Measurements from ENCODE around the gene SAMD13. TPM values are rescaled to one million over a fixed set of nuclear protein-coding genes. Genes with fewer than 3 reads are reported as not detected.

The SAMD13 gene
- total and polyA plus RNA-seq, 2 of the 4 experiments (the other 2 are of a cell fraction): 0.27 to 0.36 TPM

GRCh38 chr1:84299536-84300170 is 1.9 kb upstream of the SAMD13 start (continued):
- TF ChIP-seq, protein P1, sequence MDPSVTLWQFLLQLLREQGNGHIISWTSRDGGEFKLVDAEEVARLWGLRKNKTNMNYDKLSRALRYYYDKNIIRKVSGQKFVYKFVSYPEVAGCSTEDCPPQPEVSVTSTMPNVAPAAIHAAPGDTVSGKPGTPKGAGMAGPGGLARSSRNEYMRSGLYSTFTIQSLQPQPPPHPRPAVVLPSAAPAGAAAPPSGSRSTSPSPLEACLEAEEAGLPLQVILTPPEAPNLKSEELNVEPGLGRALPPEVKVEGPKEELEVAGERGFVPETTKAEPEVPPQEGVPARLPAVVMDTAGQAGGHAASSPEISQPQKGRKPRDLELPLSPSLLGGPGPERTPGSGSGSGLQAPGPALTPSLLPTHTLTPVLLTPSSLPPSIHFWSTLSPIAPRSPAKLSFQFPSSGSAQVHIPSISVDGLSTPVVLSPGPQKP (IDR thresholded peaks at IDR 0.05; ENCODE audit: borderline replicate concordance, low read depth, low read length): no peak
- no peak for TF ChIP-seq NFE2L2 (IDR thresholded peaks at IDR 0.05; ENCODE audit: low read depth, low read length)
- TF ChIP-seq SMC3 (IDR thresholded peaks at IDR 0.05; ENCODE audit: low read depth, low read length): no peak
- TF ChIP-seq CHD1 (IDR thresholded peaks at IDR 0.05; ENCODE audit: low read depth, low read length): no peak
- no peak for TF ChIP-seq MXI1 (IDR thresholded peaks at IDR 0.05; ENCODE audit: borderline replicate concordance, low read depth, low read length)
